ENCODE results near the gene KAZN.

Gene KAZN

GRCh38 chr1:14745001-14745720, 146.7 kb downstream of the KAZN start:
- no peak for DNase-seq (ENCODE audit: low read depth)
- H3K4me3 ChIP-seq (ENCODE audit: control insufficient read depth, low read depth, low read length), result no peak overlapping the region
- no peak for TF ChIP-seq CTCF (conservative IDR thresholded peaks at IDR 0.05; ENCODE audit: control insufficient read depth, insufficient read depth, low read depth, low read length)

- no peak for TF ChIP-seq CTCF (conservative IDR thresholded peaks at IDR 0.05; ENCODE audit: control insufficient read depth, insufficient read depth, low read depth, low read length)
These were observed 147.3 kb downstream of the KAZN start for GRCh38 chr1:14745789-14746188.

GRCh38 chr1:14746393-14746792, 147.9 kb downstream of the KAZN start:
- no peak overlapping the region for H3K4me3 ChIP-seq (ENCODE audit: control insufficient read depth, low read depth, low read length)
- no peak for TF ChIP-seq CTCF (conservative IDR thresholded peaks at IDR 0.05; ENCODE audit: control insufficient read depth, insufficient read depth, low read depth, low read length)
- DNase-seq (ENCODE audit: low read depth), result no peak

More at GRCh38 chr1:14745789-14746188, 147.3 kb downstream of the KAZN start:
- DNase-seq (ENCODE audit: low read depth), result no peak
- H3K4me3 ChIP-seq (ENCODE audit: control insufficient read depth, low read depth, low read length), result no peak overlapping the region

- no peak for TF ChIP-seq CTCF (conservative IDR thresholded peaks at IDR 0.05; ENCODE audit: control insufficient read depth, insufficient read depth, low read depth, low read length)
- DNase-seq (ENCODE audit: low read depth), result no peak
- no peak overlapping the region for H3K4me3 ChIP-seq (ENCODE audit: control insufficient read depth, low read depth, low read length)
These were observed 149.7 kb downstream of the KAZN start for GRCh38 chr1:14748151-14748550.

GRCh38 chr1:14748977-14749376, 150.5 kb downstream of the KAZN start:
- no peak for DNase-seq (ENCODE audit: low read depth)
- TF ChIP-seq CTCF (conservative IDR thresholded peaks at IDR 0.05; ENCODE audit: control insufficient read depth, insufficient read depth, low read depth, low read length), result no peak
- H3K4me3 ChIP-seq (ENCODE audit: control insufficient read depth, low read depth, low read length), result no peak overlapping the region

- no peak for TF ChIP-seq CTCF (conservative IDR thresholded peaks at IDR 0.05; ENCODE audit: control insufficient read depth, insufficient read depth, low read depth, low read length)
- no peak for DNase-seq (ENCODE audit: low read depth)
- H3K4me3 ChIP-seq (ENCODE audit: control insufficient read depth, low read depth, low read length), result no peak overlapping the region
These were observed 152.0 kb downstream of the KAZN start for GRCh38 chr1:14750490-14750889.

All from fibroblast of mammary gland (primary cell).